Activated CD4-positive, alpha-beta memory T cell treated with anti-CD3 and anti-CD28 coated beads, Interleukin-2, amount 10 ng/mL, durations not matched to agents 7 days and 5 days (primary cell): ENCODE measurements around the gene NMNAT3. TPM values are rescaled to one million over a fixed set of nuclear protein-coding genes. Genes with fewer than 3 reads are reported as not detected.

Source experiments
- CTCF ChIA-PET: fragments of 350-600 bp; sonication (Branson Sonifier 250); formaldehyde crosslinking; loops from one replicate; lab custom pipeline; 2021; ENCODE audit warnings: antibody characterized with exemption, inconsistent platforms; lab: Charles Lee
- POLR2A ChIA-PET: fragments of 350-600 bp; sonication (Branson Sonifier 250); formaldehyde crosslinking; loops from one replicate; lab custom pipeline; 2021; ENCODE audit warnings: antibody characterized with exemption; lab: Charles Lee
- DNase-seq: peaks from one replicate; pipeline ENCODE4 v3.0.0-alpha.2; 2020
- H3K27ac Mint-ChIP-seq: one replicate; pipeline ENCODE4 v1.8.0; 2021; ENCODE audit warnings: mild to moderate bottlenecking, mixed read lengths
- H3K27me3 Mint-ChIP-seq: one replicate; pipeline ENCODE4 v1.8.0; 2021; ENCODE audit warnings: mixed read lengths
- H3K36me3 Mint-ChIP-seq: one replicate; pipeline ENCODE4 v1.8.0; 2021; ENCODE audit warnings: low read depth, mixed read lengths
- H3K4me1 Mint-ChIP-seq: one replicate; pipeline ENCODE4 v1.8.0; 2021; ENCODE audit warnings: mixed read lengths
- H3K4me3 Mint-ChIP-seq: one replicate; pipeline ENCODE4 v1.8.0; 2021; ENCODE audit warnings: mild to moderate bottlenecking, mixed read lengths
- H3K9me3 Mint-ChIP-seq: one replicate; pipeline ENCODE4 v1.8.0; 2021; ENCODE audit warnings: mixed read lengths
- total RNA-seq, 2 experiments: library from RNA; stranded (reverse); gene quantifications; one replicate each; pipeline ENCODE4 v1.2.3, GENCODE V29; 2021

NMNAT3 gene
- total RNA-seq, 2 experiments from 2014 or later: 0.15 to 0.18 TPM

DNA sequence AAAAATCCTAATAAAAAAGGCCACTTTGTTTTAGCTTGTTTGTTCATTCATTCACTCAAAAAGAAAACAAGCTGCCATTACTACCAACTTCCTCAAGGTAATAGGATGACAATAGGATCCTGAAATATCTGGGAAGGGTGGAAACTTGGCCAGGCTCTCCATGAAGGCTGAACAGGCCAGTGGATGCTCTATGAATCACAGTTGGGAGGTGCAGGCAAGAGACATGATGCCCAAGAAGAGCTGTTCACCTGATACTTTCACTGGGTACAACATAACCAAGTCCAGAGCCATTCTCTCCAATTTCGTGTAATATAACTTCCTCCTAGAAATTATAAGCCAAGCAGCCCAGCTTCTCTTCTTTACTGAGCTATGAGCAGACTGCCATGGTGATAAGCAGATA lies 37.3 kb downstream of the NMNAT3 start:
- Mint-ChIP-seq H3K4me3 (no peak overlapping the region), H3K9me3 (no peaks in the 10 kb centered on the region), H3K4me1 (peaks cover 2% of the 10 kb centered on the region), H3K27ac (no peak overlapping the region), H3K36me3 (no peaks in the 10 kb centered on the region), H3K27me3 (no peaks in the 10 kb centered on the region)
- POLR2A ChIA-PET: no interaction called here
- DNase-seq: no peak
- CTCF ChIA-PET: interaction anchor here (1.2 kb wide), 1 partner anchor 11 kb away, joined by 5 read pairs; no protein-coding TSS in a partner anchor

DNA sequence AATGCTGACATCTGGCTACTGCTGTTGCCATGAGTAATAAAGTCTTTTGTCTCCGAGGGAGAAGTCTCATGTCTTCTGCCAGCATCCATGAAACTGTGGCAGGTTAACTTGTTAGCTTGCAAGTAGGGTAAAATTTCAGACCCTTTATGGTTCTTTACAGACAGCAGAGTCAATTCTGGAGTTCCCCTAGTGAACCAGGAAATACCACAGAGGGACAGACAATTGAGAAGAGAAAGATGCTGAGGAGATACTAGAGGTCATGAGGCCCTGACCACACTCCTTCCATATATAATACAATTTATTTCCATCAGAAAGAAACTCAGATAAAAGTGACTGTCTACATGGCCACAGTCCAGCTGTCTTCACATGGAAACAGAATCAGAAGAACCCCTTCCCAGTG lies 38.1 kb downstream of the NMNAT3 start:
- Mint-ChIP-seq H3K27me3 (no peaks in the 10 kb centered on the region), H3K27ac (no peak overlapping the region), H3K4me1 (peaks cover 2% of the 10 kb centered on the region), H3K4me3 (no peak overlapping the region), H3K9me3 (no peaks in the 10 kb centered on the region), H3K36me3 (no peaks in the 10 kb centered on the region)
- POLR2A ChIA-PET: no interaction called here
- DNase-seq: no peak
- CTCF ChIA-PET: no interaction called here

DNA sequence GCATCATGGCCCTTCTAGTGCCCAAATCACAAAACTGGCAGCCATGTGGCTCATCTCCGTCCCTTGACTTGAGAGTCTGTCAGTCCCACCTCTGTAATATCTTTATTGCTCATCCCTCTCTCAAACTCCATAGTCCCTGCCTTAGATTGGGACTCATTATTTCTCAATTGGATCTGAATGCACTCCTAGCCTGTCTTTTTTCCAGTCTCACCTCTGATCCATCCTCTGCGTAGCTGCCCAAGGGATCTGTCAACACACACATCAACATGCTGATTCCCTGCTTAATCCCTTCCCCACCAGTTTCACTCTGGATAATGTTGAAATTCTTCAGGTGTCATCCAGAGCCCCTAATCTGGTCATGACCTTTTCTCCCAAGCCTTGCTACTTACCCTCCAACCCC lies 39.3 kb downstream of the NMNAT3 start:
- no peaks in the 10 kb centered on the region for H3K9me3 Mint-ChIP-seq
- no peaks in the 10 kb centered on the region for H3K36me3 Mint-ChIP-seq
- ChIA-PET POLR2A (no interaction called here), CTCF (no interaction called here)
- no peak overlapping the region for H3K4me3 Mint-ChIP-seq
- H3K4me1 Mint-ChIP-seq: peaks cover 2% of the 10 kb centered on the region
- no peak for DNase-seq
- H3K27me3 Mint-ChIP-seq: no peaks in the 10 kb centered on the region
- no peak overlapping the region for H3K27ac Mint-ChIP-seq

DNA sequence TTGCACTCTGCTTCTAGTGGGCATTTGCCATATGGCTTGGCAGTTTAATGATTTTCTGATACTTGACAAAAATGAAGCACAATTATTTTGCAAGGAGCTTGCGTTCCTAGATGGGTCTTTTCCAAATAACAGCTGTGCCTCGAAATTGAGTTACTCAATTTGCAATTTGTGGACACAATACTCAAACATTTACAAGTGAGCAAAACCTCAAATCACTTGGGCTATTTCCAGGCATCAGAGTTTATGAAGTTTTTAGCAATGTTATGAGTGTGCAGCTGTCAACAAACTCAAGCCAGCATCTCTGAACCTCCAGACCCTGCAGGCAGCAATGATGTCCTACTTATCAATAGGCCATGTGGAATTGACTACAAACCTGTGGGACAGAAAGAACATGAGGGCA lies 41.3 kb downstream of the NMNAT3 start:
- ChIA-PET POLR2A (no interaction called here), CTCF (no interaction called here)
- Mint-ChIP-seq H3K27ac (no peak overlapping the region), H3K4me1 (no peaks in the 10 kb centered on the region), H3K9me3 (no peaks in the 10 kb centered on the region), H3K27me3 (no peaks in the 10 kb centered on the region), H3K36me3 (no peaks in the 10 kb centered on the region), H3K4me3 (no peak overlapping the region)
- no peak for DNase-seq

DNA sequence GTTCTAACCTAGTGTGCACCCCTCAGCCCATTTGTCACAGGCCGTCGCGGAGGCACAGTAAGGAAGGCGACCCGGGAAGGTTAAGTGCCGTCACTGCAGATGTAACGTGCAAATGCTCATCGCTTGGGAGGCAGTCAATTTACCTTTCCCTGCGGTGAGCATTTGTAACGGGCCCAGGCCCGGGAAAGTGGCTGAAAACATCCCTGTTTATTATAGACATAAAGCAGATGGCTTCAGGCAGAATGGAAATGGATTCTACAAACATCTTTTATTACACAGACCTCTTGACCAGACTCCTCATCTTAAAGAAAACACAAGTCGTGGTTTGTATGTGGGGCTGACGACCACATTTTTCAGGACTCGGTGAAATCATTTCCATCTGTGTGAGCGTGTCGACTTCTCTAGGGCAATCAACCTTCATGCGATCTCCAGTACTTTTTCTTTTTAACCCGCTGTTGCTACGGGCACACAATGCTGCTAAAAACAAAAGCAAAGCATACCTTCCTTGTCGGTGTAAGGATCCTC lies 43.6 kb downstream of the NMNAT3 start:
- Mint-ChIP-seq H3K36me3 (no peaks in the 10 kb centered on the region), H3K27me3 (no peaks in the 10 kb centered on the region), H3K27ac (no peak overlapping the region), H3K4me3 (no peak overlapping the region), H3K9me3 (no peaks in the 10 kb centered on the region), H3K4me1 (no peaks in the 10 kb centered on the region)
- CTCF ChIA-PET: no interaction called here
- POLR2A ChIA-PET: no interaction called here
- DNase-seq: no peak

DNA sequence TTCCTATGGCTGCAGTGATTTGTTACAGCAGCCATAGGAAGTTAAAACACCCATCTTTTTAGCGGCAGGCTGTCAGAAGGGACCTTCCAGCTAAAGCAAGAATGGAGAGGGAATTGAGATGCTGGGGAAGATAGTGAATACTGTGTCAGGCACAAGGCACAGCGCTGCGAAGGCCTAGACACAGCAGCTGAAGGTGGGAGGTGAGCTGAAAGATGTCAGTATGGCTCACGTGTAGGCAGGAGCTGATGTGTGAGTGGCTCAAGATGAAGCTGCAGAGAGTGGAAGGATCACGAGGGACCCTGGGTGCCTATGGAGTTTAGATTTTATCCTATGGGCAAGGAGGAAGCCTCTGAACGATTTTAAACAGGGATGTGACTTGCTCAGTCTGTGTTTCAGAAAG lies 44.3 kb downstream of the NMNAT3 start:
- H3K9me3 Mint-ChIP-seq: no peaks in the 10 kb centered on the region
- ChIA-PET POLR2A (no interaction called here), CTCF (no interaction called here)
- no peaks in the 10 kb centered on the region for H3K27me3 Mint-ChIP-seq
- DNase-seq: no peak
- peaks cover 1% of the 10 kb centered on the region for H3K4me1 Mint-ChIP-seq
- no peak overlapping the region for H3K4me3 Mint-ChIP-seq
- H3K27ac Mint-ChIP-seq: no peak overlapping the region
- H3K36me3 Mint-ChIP-seq: no peaks in the 10 kb centered on the region

DNA sequence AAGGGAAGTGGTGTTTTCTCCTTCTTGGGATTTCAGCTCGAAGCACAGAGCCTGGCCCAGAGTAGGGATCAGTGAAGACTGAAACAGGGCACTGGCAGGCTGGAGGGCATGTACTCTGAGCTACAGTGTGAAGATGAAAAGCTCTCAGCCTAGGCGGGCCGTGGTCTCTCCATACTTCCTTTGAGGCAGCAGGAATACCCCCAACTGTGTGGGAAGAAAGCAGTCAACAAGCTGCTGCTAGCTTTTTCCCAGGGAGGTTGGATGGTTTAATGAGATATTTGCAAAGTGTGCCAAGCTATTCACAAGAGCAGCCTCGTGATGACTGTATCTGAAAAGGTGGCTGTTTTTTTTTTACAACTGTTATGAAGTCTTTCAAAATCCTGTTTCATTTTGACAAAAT lies 47.2 kb downstream of the NMNAT3 start:
- ChIA-PET CTCF (interaction anchor here (2.0 kb wide), 1 partner anchor 10 kb away, joined by 5 read pairs; no protein-coding TSS in a partner anchor), POLR2A (no interaction called here)
- Mint-ChIP-seq H3K4me1 (peaks cover 1% of the 10 kb centered on the region), H3K27ac (no peak overlapping the region), H3K9me3 (no peaks in the 10 kb centered on the region), H3K27me3 (no peaks in the 10 kb centered on the region), H3K36me3 (no peaks in the 10 kb centered on the region), H3K4me3 (no peak overlapping the region)
- no peak for DNase-seq

DNA sequence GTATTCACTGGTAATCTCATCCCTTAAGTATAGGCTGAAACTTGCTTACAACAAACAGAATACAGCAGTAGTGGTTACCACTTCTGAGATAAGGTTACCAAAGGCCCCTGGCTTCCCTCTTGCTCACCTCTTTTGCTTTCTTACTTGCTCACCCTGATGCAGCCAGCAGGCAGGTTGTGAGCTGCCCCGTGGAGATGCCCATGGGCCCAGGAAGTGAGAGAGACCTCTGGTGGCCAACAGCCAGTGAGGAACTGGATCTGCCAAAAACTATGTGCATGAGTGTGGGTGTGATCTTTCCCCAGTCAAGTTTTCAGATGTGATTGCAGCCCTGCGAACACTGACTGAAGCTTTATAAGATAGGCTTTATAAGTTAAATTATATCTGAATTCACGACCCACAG lies 48.7 kb downstream of the NMNAT3 start:
- H3K36me3 Mint-ChIP-seq: no peaks in the 10 kb centered on the region
- POLR2A ChIA-PET: no interaction called here
- no peak overlapping the region for H3K27ac Mint-ChIP-seq
- H3K4me1 Mint-ChIP-seq: peaks cover 1% of the 10 kb centered on the region
- CTCF ChIA-PET: interaction anchor here (1.0 to 2.0 kb wide), 2 partner anchors 12 to 201 kb away, joined by 5 read pairs; no protein-coding TSS in a partner anchor
- H3K4me3 Mint-ChIP-seq: no peak overlapping the region
- peak; percentile 27 for DNase-seq
- H3K27me3 Mint-ChIP-seq: no peaks in the 10 kb centered on the region
- no peaks in the 10 kb centered on the region for H3K9me3 Mint-ChIP-seq

DNA sequence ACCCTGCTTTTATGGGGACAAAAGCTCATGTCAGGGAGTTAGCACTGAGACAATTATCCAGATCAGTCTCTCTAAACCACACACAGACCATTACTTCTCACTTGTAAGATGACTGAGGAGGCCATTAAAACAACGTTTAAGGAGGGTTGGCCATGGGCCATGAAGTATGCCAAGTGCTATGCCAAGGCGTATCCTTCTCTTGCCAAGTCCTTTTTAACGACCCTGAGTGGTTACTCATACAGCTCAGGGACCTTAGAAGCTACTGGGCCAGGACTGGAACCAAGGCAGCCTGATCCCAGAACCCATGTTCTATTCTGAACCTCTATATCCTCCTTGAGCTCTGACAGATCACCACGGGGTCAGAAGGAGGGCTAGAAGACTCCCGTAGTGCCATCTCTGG lies 50.0 kb downstream of the NMNAT3 start:
- no peak overlapping the region for H3K4me3 Mint-ChIP-seq

DNA sequence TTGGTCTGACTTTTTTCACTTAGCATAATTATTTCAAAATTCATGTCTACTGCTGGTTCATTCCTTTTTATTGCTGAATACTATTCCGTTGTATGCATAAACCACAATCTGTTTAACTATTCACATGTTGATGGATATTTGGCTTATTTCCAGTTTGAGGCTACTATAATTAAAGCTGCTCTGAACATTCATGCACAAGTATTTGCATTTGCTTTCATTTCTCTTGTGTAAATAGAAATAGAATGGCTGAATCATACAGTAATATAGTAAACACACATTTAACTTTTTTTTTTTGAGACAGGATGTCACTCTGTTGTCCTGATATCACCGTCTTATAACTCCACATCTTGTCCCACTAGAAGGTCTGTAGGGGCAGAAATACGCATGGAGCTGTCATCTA lies 57.3 kb downstream of the NMNAT3 start:
- Mint-ChIP-seq H3K4me3 (no peak overlapping the region), H3K27ac (no peak overlapping the region), H3K9me3 (no peaks in the 10 kb centered on the region), H3K36me3 (no peaks in the 10 kb centered on the region), H3K27me3 (no peaks in the 10 kb centered on the region), H3K4me1 (no peaks in the 10 kb centered on the region)
- no peak for DNase-seq
- ChIA-PET POLR2A (no interaction called here), CTCF (no interaction called here)

More for the DNA sequence above, 50.0 kb downstream of the NMNAT3 start:
- DNase-seq: no peak
- Mint-ChIP-seq H3K27me3 (no peaks in the 10 kb centered on the region), H3K36me3 (no peaks in the 10 kb centered on the region), H3K9me3 (no peaks in the 10 kb centered on the region), H3K4me1 (peaks cover 1% of the 10 kb centered on the region), H3K27ac (no peak overlapping the region)
- ChIA-PET CTCF (no interaction called here), POLR2A (no interaction called here)

DNA sequence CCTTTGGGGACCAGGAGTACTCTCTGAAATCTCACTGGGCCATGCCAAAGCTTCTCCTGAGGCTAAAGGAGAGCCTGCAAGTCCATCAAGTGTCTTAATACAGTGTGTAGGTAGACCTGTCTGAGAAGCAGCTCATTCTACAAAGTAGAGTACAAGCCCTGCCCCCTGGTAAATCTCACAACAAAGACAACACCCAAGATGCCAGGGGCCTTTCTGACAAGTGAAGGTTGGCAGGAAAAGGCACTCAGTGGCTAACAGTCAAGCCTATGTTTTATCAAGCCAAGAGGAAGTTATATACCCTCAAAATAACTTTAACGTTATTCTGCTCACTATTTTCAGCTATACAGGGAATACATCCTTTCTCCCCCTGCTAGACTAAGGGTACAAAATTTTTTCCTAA lies 58.3 kb downstream of the NMNAT3 start:
- ChIA-PET POLR2A (no interaction called here), CTCF (no interaction called here)
- H3K36me3 Mint-ChIP-seq: no peaks in the 10 kb centered on the region
- DNase-seq: no peak
- no peak overlapping the region for H3K27ac Mint-ChIP-seq
- no peaks in the 10 kb centered on the region for H3K27me3 Mint-ChIP-seq
- no peak overlapping the region for H3K4me3 Mint-ChIP-seq
- no peaks in the 10 kb centered on the region for H3K4me1 Mint-ChIP-seq
- H3K9me3 Mint-ChIP-seq: no peaks in the 10 kb centered on the region

DNA sequence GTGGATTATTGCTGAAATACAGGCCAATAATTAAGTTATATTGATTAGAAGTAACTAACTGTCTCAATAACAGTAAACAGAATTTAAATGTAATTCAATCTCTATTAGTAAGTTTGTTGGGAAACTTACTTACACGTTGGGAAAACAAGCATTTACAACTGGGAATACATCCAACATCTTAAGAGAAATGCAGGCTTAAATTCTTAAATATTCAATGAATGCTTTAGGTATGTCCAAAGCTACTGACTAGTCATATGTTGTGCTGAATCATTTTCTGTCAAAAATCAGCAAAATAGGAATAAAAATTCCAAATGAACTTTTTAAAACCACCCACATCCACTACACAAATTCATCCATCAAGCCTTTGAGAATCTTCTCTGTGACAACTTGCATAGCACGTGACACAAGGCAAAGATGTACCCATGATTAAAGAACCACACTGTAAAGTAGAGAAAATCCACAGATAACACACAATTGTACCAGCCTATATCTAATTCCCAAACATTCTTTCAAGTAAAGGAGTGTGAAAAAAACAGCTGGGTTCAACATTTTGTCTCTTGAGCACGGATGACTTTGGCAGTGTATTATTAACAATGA lies 60.0 kb downstream of the NMNAT3 start:
- H3K9me3 Mint-ChIP-seq: no peaks in the 10 kb centered on the region
- H3K36me3 Mint-ChIP-seq: no peaks in the 10 kb centered on the region
- ChIA-PET CTCF (interaction anchor here (0.6 kb wide), 1 partner anchor 190 kb away, joined by 3 read pairs; no protein-coding TSS in a partner anchor), POLR2A (no interaction called here)
- H3K4me1 Mint-ChIP-seq: no peaks in the 10 kb centered on the region
- no peak overlapping the region for H3K27ac Mint-ChIP-seq
- DNase-seq: no peak
- no peak overlapping the region for H3K4me3 Mint-ChIP-seq
- no peaks in the 10 kb centered on the region for H3K27me3 Mint-ChIP-seq

DNA sequence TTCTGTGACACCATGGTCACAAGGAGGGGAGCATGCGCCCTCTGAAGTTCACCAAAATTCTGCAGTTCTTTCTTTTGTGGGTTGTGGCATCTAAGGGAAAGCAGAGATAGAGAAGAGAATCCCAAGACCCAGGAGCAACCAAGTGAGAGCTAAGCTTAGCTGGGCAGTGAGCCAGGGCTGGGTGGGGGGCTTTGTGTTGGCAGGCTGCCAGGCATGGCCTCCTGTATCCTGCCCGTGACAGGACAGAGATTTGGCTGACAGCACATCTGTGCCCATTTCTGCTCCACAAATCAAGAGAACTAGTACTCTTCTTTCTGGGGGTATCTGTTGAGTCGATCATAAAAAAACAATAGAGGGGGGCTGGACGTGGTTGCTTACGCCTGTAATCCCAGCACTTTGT lies 66.2 kb downstream of the NMNAT3 start:
- H3K9me3 Mint-ChIP-seq: no peaks in the 10 kb centered on the region
- H3K27me3 Mint-ChIP-seq: no peaks in the 10 kb centered on the region
- H3K4me1 Mint-ChIP-seq: no peaks in the 10 kb centered on the region
- no peaks in the 10 kb centered on the region for H3K36me3 Mint-ChIP-seq
- POLR2A ChIA-PET: no interaction called here
- DNase-seq: no peak
- no peak overlapping the region for H3K4me3 Mint-ChIP-seq
- H3K27ac Mint-ChIP-seq: no peak overlapping the region
- CTCF ChIA-PET: no interaction called here

DNA sequence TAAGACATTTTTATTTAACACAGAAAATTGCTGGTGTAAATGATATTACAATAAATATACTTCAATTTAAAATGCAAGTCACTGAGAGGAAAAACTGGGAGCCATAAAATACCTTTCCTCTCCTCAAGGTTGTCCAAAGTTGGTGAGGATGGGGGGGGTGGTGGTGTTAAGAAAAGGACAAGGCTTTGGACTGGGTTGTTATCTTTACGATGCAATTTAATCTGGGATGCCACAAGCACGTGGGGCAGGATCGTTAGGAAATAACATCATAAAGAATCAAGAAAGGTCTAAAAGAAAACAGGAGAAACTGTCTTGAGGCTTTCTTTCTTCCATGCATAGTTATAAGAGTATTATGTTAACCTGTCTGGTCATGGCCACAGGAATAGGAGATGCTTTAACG lies 66.9 kb downstream of the NMNAT3 start:
- no peak overlapping the region for H3K4me3 Mint-ChIP-seq
- CTCF ChIA-PET: no interaction called here
- H3K36me3 Mint-ChIP-seq: no peaks in the 10 kb centered on the region
- DNase-seq: no peak
- H3K4me1 Mint-ChIP-seq: no peaks in the 10 kb centered on the region
- H3K27ac Mint-ChIP-seq: no peak overlapping the region
- H3K27me3 Mint-ChIP-seq: no peaks in the 10 kb centered on the region
- no peaks in the 10 kb centered on the region for H3K9me3 Mint-ChIP-seq
- POLR2A ChIA-PET: no interaction called here
